HG03469 (cell line): ENCODE results near the gene ZNF783.
"Not testable (repeated sequence)": the region's sequence is repeated elsewhere in the genome, so short reads cannot be mapped to it uniquely, and the experiment has no call there.

Experiments
- ATAC-seq: cut with Tn5 transposase; IDR thresholded peaks from one replicate; pipeline ENCODE4 v1.9.1; 2021; ENCODE audit warnings: mild to moderate bottlenecking, moderate library complexity, moderate number of reproducible peaks; ENCODE audit not compliant: unreplicated experiment

Gene ZNF783

DNA sequence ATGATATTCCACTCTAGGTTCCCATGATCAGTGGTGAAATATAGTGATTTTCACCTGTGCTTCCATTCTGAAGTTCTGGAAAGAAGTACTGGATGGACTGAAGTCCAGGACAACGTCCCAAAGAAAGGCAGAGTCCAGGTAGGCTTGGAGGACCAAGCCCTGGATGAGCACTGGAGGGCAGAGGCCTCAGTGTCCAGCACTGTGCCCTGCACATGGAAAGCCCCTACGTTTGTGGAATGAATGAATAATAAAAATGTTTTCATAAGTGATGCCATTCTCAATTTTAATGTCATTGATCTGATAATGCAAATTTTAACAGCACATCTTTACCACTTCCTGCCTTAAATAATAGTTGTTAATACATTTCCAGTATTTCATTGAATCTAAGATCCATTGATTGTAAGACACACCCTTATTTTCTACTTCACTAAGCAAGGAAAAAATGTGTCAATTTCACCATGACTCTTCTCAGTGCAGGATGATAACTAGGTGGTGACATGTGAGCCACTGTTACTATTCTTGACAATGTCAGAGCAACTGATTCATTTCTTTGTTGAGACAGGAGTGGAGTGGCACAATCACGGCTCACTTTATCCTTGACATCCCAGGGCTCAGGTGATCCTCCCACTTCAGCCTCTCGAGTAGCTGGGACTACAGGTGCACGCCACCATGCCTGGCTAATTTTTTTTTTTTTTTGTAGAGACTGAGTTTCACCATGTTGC, 35.2 kb downstream of the ZNF783 start:
- no peak for ATAC-seq

DNA sequence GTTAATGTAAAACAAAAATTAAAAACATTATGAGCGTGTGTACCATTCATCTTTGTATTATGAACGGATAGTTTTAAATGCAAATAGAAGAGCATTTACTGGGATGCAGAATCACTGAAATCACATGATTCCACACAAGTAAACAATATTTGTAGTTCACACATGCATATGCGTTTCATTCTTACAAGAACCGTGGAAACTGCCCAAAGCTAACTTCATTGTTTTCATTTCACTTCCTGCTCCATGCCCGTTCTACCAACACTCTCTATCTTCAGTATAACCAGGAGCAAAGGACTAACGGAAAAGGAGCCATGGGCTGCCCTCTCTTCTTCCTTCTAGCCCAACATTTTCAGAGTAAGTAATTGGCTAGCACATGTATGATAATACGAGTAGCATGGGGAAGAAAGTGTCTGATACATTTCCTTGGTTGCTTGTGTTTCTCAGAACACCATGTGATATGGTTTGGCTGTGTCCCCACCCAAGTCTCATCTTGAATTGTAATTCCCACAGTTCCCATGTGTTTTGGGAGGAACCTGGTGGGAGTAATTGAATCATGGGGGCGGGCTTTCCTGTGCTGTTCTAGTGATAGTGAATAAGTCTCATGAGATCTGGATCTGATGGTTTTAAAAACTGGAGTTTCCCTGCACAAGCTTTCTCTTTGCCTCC, 38.8 kb downstream of the ZNF783 start:
- ATAC-seq = no peak

DNA sequence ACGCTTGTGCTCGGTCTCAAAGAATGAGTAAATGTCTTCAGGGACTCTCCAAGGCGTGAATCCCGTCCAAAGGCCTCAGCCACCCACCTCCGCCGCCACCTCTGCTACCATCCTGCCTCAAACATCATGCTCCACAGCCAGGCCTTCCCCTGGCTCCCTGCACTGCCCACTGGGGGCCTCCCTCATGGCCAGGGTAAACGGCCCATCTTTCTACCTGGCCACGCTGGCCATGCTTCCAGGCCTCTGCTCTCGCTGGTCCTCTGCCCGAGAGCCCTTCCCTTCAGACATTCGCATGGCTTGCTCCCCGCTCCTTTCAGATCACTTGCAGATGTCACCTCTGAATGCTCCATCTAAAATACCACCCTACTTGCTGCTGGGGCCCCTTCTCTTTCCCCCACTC, 40.2 kb downstream of the ZNF783 start:
- no peak for ATAC-seq

DNA sequence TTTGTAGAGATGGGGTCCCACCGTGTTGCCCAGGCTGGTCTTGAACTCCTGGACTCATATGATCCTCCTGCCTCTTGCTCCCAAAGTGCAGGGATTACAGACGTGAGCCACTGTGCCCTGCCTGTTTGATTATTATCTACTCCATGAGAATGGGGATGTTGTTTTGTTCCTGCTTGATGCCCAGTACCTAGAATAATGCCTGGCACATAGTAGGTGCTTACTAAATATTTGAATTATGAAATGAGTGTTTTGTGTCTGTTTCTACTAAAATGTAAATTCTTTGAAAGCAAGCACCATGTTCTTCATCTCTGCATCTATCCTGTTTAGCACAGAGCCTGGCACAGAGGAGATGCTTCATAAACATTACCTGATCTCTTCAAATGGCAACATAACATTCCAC, 40.9 kb downstream of the ZNF783 start:
- ATAC-seq = no peak

DNA sequence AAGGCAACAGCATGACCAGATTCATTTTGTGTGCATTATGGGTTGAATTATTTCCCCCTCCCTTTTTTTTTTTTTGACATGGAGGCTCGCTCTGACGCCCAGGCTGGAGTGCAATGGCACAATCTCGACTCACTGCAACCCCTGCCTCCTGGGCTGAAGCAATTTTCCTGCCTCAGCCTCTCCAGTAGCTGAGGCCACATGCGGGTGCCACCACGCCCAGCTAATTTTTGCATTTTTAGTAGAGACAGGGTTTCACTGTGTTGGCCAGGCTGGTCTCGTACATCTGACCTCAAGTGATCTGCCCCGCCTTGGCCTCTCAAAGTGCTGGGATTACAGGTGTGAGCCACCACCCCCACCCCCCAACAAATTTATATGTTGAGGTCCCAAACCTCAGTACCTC, 42.0 kb downstream of the ZNF783 start:
- no peak for ATAC-seq

DNA sequence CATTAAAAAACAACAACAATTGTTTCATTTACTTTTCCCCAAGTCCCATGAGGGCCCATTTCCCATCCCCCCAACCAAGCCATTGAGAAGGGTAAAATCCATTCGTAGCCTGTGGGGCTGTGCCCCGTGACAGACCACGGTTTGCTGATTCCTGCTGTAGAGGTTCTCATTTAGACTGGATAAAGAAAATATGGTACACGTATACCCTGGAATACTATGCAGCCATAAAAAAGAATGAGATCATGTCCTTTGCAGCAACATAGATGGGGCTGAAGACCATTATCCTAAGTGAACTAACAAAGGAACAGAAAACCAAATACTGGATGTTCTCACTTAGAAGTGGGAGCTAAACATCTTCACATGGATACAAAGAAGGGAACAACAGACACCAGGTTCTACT, 44.9 kb downstream of the ZNF783 start:
- no peak for ATAC-seq

DNA sequence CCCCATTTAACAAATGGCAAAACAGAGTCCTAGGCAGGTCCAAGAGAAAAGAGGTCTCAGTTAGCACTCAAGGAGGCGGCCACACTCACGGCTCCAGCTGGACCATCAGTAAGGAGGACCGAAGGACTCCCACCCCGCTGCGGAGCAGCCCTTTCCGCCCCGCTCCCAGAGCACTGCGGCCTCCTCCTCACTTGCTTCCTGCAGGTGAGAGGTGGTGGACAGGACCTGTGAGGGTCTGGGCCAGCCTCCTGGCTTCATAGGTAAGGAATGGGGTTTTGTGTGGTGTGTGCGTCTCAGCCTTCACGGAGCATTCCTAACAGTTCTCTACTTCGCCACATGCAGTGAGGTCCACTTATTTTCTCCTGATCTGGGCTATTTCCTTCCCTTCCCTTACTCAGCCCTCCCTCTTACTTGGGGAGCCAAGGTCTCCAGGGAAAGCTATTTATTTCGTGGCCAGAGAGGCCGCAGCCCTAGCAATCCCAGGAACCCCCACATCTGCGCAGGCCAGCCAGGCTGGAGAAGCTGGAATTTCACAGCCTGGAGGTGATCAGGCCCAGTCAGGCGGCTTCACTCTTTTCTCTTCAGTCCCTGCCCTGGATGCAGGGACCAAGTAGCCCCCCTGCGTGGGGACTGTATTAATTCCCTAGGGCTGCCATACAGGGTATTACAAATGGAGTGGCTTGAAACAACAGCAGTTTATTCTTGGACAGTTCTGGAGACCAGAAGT, 45.9 kb downstream of the ZNF783 start:
- ATAC-seq = no peak

DNA sequence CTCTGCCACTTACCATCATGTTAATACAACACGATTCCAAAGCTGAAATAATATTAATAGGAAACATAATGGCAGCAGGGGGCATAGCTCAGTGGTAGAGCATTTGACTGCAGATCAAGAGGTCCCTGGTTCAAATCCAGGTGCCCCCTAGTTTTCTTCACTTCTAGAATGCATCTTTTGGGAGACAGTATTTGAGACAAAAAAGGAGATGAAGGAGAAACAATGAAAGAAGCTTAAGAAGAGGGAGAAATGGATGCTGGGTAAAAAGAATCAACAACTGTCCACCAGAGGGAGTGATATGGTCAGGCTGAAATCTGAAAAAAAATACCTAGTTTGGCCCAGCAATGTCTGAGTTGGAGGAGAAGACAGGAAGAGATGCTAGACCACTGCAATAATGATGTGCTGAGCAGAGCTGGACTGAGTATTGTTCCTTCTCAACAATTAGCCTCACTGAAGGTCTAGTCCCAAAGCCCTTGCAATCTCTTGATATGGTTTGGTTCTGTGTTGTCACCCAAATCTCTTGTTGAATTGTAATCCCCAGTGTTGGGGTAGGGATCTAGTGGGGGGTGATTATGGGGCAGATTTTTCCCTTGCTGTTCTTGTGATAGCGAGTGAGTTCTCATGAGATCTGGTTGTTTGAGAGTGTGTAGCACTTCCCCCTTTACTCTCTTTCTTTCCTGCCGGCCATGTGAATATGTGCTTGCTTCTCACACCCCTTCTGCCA, 48.3 kb downstream of the ZNF783 start:
- ATAC-seq = peak; percentile 69

DNA sequence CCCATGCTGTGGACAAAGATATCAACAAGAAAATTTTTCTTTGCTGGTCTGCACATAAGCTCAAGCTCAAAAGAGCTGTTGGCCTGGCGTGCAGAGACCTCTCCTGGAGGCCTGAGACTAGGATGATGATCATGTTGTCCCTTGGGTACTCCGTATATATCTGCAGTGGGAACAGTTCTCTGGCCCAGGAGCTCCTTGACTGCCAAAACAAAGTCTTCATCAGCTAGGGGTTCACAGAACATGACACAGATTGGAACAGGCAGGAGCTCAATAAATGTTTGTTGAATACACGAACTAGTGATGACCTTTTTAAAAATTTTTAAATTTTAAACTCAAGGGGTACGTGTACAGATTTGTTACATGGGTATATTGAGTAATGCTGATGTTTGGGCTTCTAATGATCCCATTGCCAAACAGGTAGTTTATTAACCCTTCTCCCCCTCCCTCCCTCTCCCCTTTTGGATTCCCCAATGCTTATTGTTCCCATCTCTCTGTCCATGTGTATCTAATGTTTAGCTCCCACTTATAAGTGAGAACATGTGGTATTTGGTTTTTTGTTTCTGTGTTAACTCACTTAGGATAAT, 49.1 kb downstream of the ZNF783 start:
- ATAC-seq = no peak

DNA sequence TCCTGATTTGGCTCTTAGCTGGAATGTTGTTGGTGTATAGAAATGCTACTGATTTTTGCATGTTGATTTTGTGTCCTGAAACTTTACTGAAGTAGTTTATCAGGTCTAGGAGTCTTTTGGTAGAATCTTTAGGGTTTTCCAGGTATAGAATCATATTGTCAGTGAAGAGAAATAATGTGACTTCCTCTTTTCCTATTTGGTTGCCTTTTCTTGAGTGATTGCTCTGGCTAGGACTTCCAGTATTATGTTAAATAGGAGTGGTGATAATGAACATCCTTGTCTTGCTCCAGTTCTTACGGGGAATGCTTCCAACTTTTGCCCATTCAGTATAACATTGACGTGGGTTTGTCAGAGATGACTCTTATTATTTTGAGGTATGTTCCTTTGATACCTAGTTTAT, 52.0 kb downstream of the ZNF783 start:
- ATAC-seq = no peak

DNA sequence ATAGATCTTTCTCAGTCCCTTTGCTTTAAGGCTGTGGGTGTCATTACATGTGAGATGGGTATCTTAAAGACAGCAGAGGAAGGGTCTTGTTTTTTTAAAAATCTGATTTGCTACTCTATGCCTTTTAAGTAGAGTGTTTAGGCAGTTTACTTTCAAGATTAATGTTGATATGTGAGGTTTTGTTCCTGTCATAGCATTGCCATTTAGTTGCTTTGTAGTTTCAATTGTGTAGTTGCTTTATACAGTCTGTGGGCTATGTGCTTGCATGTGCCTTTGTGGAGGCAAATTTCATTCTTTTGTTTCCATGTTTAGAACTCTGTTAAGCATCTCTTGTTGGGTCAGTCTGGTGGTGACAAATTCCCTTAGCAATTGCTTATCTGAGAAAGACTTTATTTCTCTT, 54.6 kb downstream of the ZNF783 start:
- ATAC-seq = no peak

DNA sequence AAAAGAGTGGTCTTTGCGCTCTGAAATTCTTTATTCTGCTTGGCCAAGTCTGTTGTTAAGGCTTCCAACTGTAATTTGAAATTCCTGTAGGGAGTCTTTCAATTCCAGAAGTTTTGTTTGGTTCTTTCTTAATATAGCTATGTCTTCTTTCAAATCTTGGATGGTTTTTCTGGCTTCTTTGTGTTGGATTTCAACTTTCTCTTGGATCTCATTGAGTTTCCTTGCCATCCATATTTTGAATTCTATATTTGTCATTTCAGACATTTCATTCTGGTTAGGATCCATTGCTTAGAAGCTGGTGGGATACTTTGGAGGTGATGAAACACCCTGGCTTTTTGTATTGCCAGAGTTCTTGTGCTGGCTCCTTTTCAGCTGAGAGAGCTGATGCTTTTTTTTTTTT, 55.5 kb downstream of the ZNF783 start:
- ATAC-seq = no peak

DNA sequence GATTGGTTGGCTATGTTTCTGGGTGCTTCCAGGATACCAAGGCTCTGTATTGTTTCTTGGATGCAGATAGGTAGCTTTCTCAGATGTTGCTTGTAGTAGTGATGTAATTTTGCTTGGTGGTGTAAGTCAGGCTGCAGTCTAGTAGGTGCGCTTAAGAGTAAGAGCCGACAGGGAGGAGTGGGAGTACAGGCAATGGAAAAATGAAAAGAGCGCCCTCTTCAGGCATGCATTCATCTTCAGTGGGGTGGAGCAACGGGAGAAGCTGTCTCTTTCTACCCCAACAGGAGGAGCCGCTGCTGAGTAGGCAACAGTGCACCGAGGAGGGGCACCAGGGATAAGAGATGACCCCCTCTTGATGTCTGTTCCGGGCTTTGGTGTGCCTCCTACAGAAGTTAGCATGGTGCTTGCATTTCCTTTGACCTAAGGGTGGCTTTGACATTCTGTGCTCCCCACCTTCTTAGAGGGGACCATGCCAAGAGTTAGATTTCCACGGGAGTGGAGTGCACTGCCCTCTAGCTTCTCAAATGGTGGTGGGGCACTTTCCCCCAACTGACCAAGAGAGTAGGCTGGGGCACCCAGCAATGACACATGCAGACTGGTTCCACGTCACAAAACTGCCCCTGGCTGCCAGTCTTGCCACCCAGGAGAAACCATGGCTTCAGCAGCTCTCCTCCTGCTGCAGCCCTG, 56.1 kb downstream of the ZNF783 start:
- no peak for ATAC-seq

DNA sequence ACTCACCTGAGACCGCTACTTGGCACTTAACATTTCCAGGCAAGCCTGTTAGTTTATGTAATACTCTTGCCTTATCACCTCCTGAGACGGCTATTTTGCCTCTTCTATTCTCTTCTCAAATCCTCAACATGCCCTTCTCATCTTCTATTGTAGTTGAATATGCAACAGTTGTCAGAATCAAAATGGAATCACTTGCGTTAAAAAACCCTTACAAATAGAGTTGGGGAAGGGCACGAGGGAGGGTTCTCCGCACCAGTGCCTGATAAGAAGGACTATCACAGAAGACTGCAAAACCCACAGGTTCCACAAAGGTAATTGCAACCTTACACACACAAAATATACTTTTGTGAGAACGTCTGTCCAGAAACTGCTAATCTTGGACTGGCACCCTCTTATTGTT, 57.4 kb downstream of the ZNF783 start:
- ATAC-seq = no peak

DNA sequence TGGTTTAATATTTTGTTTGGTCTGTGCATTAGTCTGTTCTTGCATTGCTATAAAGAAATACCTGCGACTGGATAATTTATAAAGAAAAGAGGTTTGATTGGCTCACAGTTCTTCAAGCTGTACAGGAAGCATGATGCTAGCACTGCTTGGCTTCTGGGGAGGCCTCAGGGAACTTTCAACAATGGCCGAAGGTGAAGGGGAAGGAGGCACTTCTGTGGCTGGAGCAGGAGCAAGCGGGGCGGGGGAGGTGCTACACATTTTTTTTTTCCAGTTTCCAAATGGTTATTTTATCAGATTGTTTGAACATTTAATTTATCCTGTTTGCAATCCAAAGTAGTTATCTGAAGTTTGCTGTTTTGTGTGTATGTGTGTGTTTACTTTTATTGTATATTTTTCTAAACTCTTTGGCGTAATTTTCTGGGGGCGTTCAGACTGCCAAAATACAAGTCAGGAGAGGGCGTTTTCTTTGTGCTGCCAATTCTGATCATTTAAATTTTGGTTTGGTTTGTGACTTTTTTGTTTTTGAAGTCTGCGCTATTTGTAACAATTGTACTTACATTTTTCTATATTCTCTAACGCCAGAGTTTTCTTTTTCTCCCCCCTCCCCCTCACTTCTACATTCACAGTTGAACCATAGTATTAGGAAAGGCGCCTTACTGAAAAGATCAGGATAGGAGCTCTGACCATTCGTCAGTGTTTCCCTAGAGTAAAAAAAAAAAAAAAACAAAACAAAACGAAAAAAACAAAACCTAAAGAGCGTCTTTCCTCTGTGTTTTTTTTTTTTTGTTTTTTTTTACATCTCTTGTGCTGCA, 58.5 kb downstream of the ZNF783 start:
- no peak for ATAC-seq

DNA sequence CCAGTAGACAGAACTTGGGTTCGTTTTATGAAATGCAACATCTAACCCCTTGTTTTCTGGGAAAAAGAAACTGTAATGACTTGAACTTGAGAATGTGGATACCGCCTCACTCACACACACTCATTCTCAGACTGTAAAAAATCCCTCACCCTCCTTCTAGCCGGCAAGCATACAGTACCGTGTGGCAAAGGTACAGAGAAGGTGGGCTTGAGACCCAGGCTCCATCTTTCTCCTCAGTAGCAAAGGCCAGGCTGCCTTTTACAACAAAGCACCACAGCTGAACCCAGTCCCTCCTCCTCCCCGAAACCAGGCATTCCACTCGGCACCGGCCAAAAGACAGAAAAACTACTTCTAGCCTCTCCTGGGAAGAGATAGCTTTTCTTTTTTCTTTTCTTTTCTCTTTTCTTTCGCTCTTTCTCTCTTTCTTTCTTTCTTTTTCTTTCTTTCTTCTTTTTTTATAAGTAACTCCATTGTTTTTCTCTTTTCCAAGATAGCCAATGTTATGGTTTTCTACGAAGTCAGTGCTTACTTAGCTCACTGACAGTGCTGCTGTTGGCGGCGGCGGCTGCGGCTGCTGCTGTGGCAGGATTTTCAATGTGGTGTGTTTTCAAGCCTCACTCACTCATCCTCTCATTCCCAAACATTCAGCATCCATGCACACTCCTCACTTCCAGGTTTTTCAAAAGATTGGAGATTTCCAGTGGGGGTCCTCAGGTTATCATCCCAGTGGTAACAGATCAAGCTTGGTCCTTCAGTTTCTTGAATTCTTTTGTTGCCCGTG, 59.3 kb downstream of the ZNF783 start:
- not testable (repeated sequence) for ATAC-seq

DNA sequence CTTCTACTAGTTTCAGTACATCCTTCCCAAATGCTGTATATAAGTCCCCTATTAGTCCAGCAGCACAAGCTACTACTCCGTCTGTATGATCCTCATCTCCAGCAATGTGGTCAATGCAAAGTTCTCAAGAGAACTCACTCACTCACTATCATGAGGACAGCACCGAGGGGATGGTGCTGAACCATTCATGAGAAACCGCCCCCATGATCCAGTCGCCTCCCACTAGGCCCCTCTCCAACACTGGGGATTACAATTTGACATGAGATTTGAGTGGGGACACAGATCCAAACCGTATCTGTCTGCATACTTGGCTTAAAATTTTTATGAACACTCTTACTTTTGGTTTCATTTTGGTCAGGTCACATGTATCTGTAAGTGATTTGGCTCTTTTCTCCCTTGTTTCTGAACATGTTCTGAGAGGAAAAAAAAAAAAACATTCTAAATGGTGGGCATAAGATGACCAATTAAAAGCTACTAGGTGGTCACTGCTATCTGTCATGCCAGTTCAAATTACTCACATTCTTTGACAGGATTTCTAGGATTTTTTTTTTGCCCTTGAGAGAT, 60.1 kb downstream of the ZNF783 start:
- no peak for ATAC-seq

DNA sequence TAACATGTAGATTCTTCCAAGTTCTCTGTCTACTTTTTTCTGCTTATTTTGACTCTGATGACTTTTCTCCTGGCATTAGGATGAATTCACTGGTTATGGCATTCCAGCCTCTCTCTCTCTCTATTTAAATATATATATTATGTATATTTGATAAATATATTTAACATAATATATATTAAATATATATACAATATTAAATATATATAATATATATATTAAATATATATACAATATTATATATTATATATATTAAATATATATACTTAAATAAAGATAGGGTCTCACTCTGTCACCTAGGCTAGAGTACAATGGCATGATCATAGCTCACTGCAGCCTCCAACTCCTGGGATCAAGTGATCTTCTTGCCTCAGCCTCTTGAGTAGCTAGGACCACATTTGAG, 60.7 kb downstream of the ZNF783 start:
- no peak for ATAC-seq

DNA sequence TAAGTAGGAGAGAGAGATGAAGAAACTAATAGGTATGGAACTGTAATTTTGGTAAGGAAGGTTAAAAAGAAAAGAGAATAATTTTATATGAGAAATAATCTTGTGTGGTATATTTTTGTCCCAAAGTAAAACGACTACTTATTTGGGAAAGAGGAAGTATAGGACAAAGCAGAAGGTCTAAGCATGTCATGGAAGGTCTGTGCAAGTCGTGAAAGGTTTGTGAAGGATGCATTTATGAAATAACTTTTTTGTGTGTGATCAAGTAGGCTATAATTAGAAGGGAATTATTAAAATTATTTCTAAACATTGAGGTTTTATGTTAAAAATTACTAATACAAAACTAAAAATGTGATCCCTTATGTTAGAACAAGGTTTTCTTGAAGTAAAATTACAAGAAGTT, 63.3 kb downstream of the ZNF783 start:
- no peak for ATAC-seq
